ENCODE results near the gene BAG5.
A peak's percentile ranks its signal among the peaks of the same experiment; 100 is the strongest.
"Not testable (repeated sequence)": the region's sequence is repeated elsewhere in the genome, so short reads cannot be mapped to it uniquely, and the experiment has no call there.

BAG5 gene

GRCh38 chr14:103522649-103523574 is 39.5 kb downstream of the BAG5 start, which contains the start of gene CKB:
TSS of gene CKB (minus strand) at chr14:103522830. CDS start at chr14:103522493, 337 bp downstream.
- no peak for DNase-seq

- no peak for DNase-seq
Measured at GRCh38 chr14:103521951-103522563, 40.4 kb downstream of the BAG5 start.

GRCh38 chr14:103521438-103521950 is 41.0 kb downstream of the BAG5 start:
- DNase-seq, result no peak

GRCh38 chr14:103520657-103521437 is 41.6 kb downstream of the BAG5 start:
- peak; percentile 64 for DNase-seq

- DNase-seq, result no peak
Measured at GRCh38 chr14:103520269-103520656, 42.2 kb downstream of the BAG5 start.

GRCh38 chr14:103519837-103520212 is 42.6 kb downstream of the BAG5 start:
- DNase-seq, result no peak

GRCh38 chr14:103519043-103519836 is 43.2 kb downstream of the BAG5 start:
- DNase-seq, result no peak

- peak; percentile 66 for DNase-seq
Measured at GRCh38 chr14:103518422-103519042, 43.9 kb downstream of the BAG5 start.

GRCh38 chr14:103517721-103518421 is 44.6 kb downstream of the BAG5 start:
- no peak for DNase-seq

GRCh38 chr14:103517174-103517566 is 45.3 kb downstream of the BAG5 start:
- no peak for DNase-seq

- no peak for DNase-seq
Measured at GRCh38 chr14:103516426-103517173, 45.9 kb downstream of the BAG5 start.

- no peak for DNase-seq
Measured at GRCh38 chr14:103514596-103515421, 47.6 kb downstream of the BAG5 start.

GRCh38 chr14:103512701-103513611 is 49.5 kb downstream of the BAG5 start:
- no peak for DNase-seq

- not testable (repeated sequence) for DNase-seq
Measured at GRCh38 chr14:103512180-103512579, 50.3 kb downstream of the BAG5 start.

GRCh38 chr14:103510724-103511693 is 51.4 kb downstream of the BAG5 start:
- no peak for DNase-seq

- DNase-seq, result no peak
Measured at GRCh38 chr14:103509864-103510723, 52.4 kb downstream of the BAG5 start.

Measured in T-helper 9 cell (primary cell).